Fibroblast of lung (primary cell): Measurements from ENCODE around the gene SH2D3C. TPM values are rescaled to one million over a fixed set of nuclear protein-coding genes. Genes with fewer than 3 reads are reported as not detected.

Experiments
- DNase-seq, 2 donors: peaks; one replicate each; pipeline versions ENCODE4 v3.0.0 to v3.0.0-alpha.2; 2010; ENCODE audit warnings: low read depth in 2 of 2
- H2AFZ ChIP-seq: 2 replicates; pipeline ENCODE4 v1.5.1; 2012; ENCODE audit warnings: low read length, control low read depth, inconsistent platforms
- H3K27ac ChIP-seq: 2 replicates; pipeline ENCODE4 v1.5.1; 2011; ENCODE audit warnings: low read length, control low read depth; ENCODE audit not compliant: insufficient read depth
- H3K27me3 ChIP-seq: 2 replicates; pipeline ENCODE4 v1.5.1; 2011; ENCODE audit warnings: mild to moderate bottlenecking, low read length; ENCODE audit not compliant: control insufficient read depth, insufficient read depth
- H3K36me3 ChIP-seq: 2 replicates; pipeline ENCODE4 v1.5.1; 2011; ENCODE audit warnings: low read length; ENCODE audit not compliant: control insufficient read depth, insufficient read depth
- H3K4me1 ChIP-seq: 2 replicates; pipeline ENCODE4 v1.5.1; 2011; ENCODE audit warnings: low read length; ENCODE audit not compliant: control insufficient read depth, insufficient read depth; ENCODE audit errors: extremely low read depth
- H3K4me2 ChIP-seq: 2 replicates; pipeline ENCODE4 v1.5.1; 2011; ENCODE audit warnings: low read length, control low read depth; ENCODE audit not compliant: insufficient read depth; ENCODE audit errors: extremely low read depth
- H3K4me3 ChIP-seq, 4 experiments: fragments of 200-600 bp in 1 of 4; sonication (generic) in 1 of 4; replicated peaks in 1 of 4; 2 replicates each; pipeline ENCODE4 v1.5.1; 2011 to 2016; ENCODE audit warnings: low read length in 4 of 4, low read depth in 3 of 4, mild to moderate bottlenecking in 3 of 4, control low read depth in 2 of 4, inconsistent platforms in 1 of 4, mixed read lengths in 1 of 4; ENCODE audit not compliant: insufficient read depth in 1 of 4; ENCODE audit errors: control extremely low read depth in 1 of 4
- H3K79me2 ChIP-seq: 2 replicates; pipeline ENCODE4 v1.5.1; 2012; ENCODE audit warnings: mild to moderate bottlenecking, low read length, inconsistent platforms; ENCODE audit not compliant: control insufficient read depth, insufficient read depth
- H3K9ac ChIP-seq: 2 replicates; pipeline ENCODE4 v1.5.1; 2011; ENCODE audit warnings: mild to moderate bottlenecking, low read length, control low read depth; ENCODE audit not compliant: insufficient read depth
- H3K9me3 ChIP-seq: 2 replicates; pipeline ENCODE4 v1.5.1; 2012; ENCODE audit warnings: low read depth, low read length; ENCODE audit not compliant: control insufficient read depth, insufficient read depth
- H4K20me1 ChIP-seq: 2 replicates; pipeline ENCODE4 v1.5.1; 2011; ENCODE audit warnings: low read length; ENCODE audit not compliant: control insufficient read depth, insufficient read depth; ENCODE audit errors: extremely low read depth
- CTCF ChIP-seq, 2 donors: IDR thresholded peaks in 1 of 2; conservative IDR thresholded peaks in 1 of 2; 1 replicate in 1 of 2; 2 replicates in 1 of 2; pipeline ENCODE4 v1.5.1; 2011 to 2012; ENCODE audit warnings: low read length in 2 of 2, control low read depth in 1 of 2, inconsistent platforms in 1 of 2, low read depth in 1 of 2, mild to moderate bottlenecking in 1 of 2
- EZH2 ChIP-seq: IDR thresholded peaks from 2 replicates; pipeline ENCODE4 v1.5.1; 2012; ENCODE audit warnings: low read length, control low read depth, mild to moderate bottlenecking; ENCODE audit errors: missing control alignments
- polyA plus RNA-seq, 2 donors: library from polyadenylated mRNA; depleted of rRNA in 1 of 2; stranded (reverse) in 1 of 2; unstranded in 1 of 2; fragments of >200 nt; gene quantifications; 2 replicates each; pipeline ENCODE4 v1.2.1, GENCODE V29; 2011 to 2012; ENCODE audit warnings: missing spikeins in 1 of 2
- total RNA-seq: library from RNA; depleted of rRNA; stranded (reverse); fragments of >200 nt; gene quantifications from 2 replicates; pipeline ENCODE4 v1.2.1, GENCODE V29; 2014

Gene SH2D3C
- total and polyA plus RNA-seq, 2 donors (not counting 1 experiment from before 2014, with no cell fraction given): 1.2 TPM; not detected in 1

GRCh38 chr9:127812936-127813675 is 34.6 kb upstream of the SH2D3C start:
- H3K4me2 ChIP-seq: no peak overlapping the region
- no peaks in the 10 kb centered on the region for H3K79me2 ChIP-seq
- H3K36me3 ChIP-seq: peaks cover 44% of the 10 kb centered on the region
- DNase-seq: no peak
- H3K9ac ChIP-seq: no peak overlapping the region
- no peaks in the 10 kb centered on the region for H4K20me1 ChIP-seq
- H3K4me3 ChIP-seq: no peak overlapping the region
- no peak overlapping the region for H2AFZ ChIP-seq
- no peak overlapping the region for H3K27ac ChIP-seq
- H3K4me1 ChIP-seq: no peaks in the 10 kb centered on the region
- no peak for TF ChIP-seq CTCF (conservative IDR thresholded peaks at IDR 0.05 in 1 of 2, IDR thresholded peaks at IDR 0.05 in 1 of 2; ENCODE audit: low read depth in 1 of 2, low read length in 2 of 2)
- no peak for TF ChIP-seq EZH2
- H3K9me3 ChIP-seq: no peaks in the 10 kb centered on the region
- H3K27me3 ChIP-seq: no peaks in the 10 kb centered on the region

GRCh38 chr9:127812011-127812410 is 33.5 kb upstream of the SH2D3C start:
- no peak overlapping the region for H2AFZ ChIP-seq
- H3K36me3 ChIP-seq: peaks cover 42% of the 10 kb centered on the region
- H3K9ac ChIP-seq: no peak overlapping the region
- H3K9me3 ChIP-seq: no peaks in the 10 kb centered on the region
- no peaks in the 10 kb centered on the region for H4K20me1 ChIP-seq
- H3K27me3 ChIP-seq: no peaks in the 10 kb centered on the region
- no peak overlapping the region for H3K4me2 ChIP-seq
- H3K79me2 ChIP-seq: peaks cover 2% of the 10 kb centered on the region
- TF ChIP-seq EZH2 (no peak), CTCF (conservative IDR thresholded peaks at IDR 0.05 in 1 of 2, IDR thresholded peaks at IDR 0.05 in 1 of 2; ENCODE audit: low read depth in 1 of 2, low read length in 2 of 2) (no peak)
- DNase-seq: no peak
- H3K4me1 ChIP-seq: no peaks in the 10 kb centered on the region
- no peak overlapping the region for H3K27ac ChIP-seq
- H3K4me3 ChIP-seq: no peak overlapping the region

GRCh38 chr9:127810378-127811187 is 32.1 kb upstream of the SH2D3C start:
- no peak for TF ChIP-seq CTCF (conservative IDR thresholded peaks at IDR 0.05 in 1 of 2, IDR thresholded peaks at IDR 0.05 in 1 of 2; ENCODE audit: low read depth in 1 of 2, low read length in 2 of 2)
- TF ChIP-seq EZH2: no peak
- Histone ChIP-seq H4K20me1 (no peaks in the 10 kb centered on the region), H3K36me3 (peaks cover 35% of the 10 kb centered on the region), H3K9me3 (no peaks in the 10 kb centered on the region), H3K4me1 (no peaks in the 10 kb centered on the region), H3K4me3 (no peak overlapping the region), H2AFZ (no peak overlapping the region), H3K27ac (no peak overlapping the region), H3K79me2 (peaks cover 7% of the 10 kb centered on the region), H3K27me3 (no peaks in the 10 kb centered on the region), H3K4me2 (no peak overlapping the region), H3K9ac (no peak overlapping the region)
- DNase-seq: no peak
